ENCODE results near the gene LARGE1. TPM values are rescaled to one million over a fixed set of nuclear protein-coding genes. Genes with fewer than 3 reads are reported as not detected.

Gene LARGE1
- polyA plus RNA-seq, 6 donors from 2014 or later, result 3.6 to 9.5 (median 5.6) TPM

- Mint-ChIP-seq H3K9me3 (no peaks in the 10 kb centered on the region), H3K4me1 (peaks cover 14 to 28% (median 17%) of the 10 kb centered on the region in 3 donors), H3K27me3 (no peaks in the 10 kb centered on the region), H3K27ac (peak overlapping the region in 3 of 6 donors; percentile 29 to 77 (median 42)), H3K36me3 (peaks cover 0 to 5% of the 10 kb centered on the region in 2 donors), H3K4me3 (no peak overlapping the region)
- DNase-seq, result no peak
- ATAC-seq (ENCODE audit: low read depth in 2 of 2), result no peak
These were observed 472.5 kb downstream of the LARGE1 start for GRCh38 chr22:33447733-33448132.

DNA sequence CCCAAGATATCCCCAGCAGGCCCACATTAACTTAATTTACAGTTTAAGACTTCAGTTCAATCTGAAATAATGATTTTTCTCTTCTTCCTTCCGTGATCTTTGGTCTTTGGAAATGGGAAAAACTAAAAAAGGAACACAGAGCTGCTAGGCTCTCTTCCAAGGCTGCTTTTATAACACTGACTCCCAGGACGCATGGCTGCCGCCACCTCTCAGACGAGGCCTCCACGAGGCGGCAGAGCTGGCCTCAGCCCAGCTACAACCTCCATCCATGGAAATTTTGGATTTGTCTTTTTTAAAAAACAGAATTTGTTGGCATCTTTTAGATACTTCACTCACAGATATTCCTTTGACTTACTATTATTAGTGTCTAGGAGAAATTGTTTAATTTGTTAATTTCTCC lies 476.6 kb downstream of the LARGE1 start:
- Mint-ChIP-seq H3K4me1 (peaks cover 31 to 34% (median 32%) of the 10 kb centered on the region in 3 donors), H3K27me3 (peaks cover 0 to 4% (median 0%) of the 10 kb centered on the region in 3 donors), H3K4me3 (no peak overlapping the region), H3K9me3 (peaks cover 0 to 2% (median 0%) of the 10 kb centered on the region in 7 donors), H3K27ac (peak overlapping the region in 2 of 6 donors; percentile 78 to 86), H3K36me3 (peaks cover 0 to 9% of the 10 kb centered on the region in 2 donors)
- no peak for DNase-seq
- no peak for ATAC-seq (ENCODE audit: low read depth in 2 of 2)

GRCh38 chr22:33440756-33441155 lies 479.5 kb downstream of the LARGE1 start:
- Mint-ChIP-seq H3K4me1 (peaks cover 24 to 31% (median 27%) of the 10 kb centered on the region in 3 donors), H3K27ac (no peak overlapping the region)
- no peak for ATAC-seq (ENCODE audit: low read depth in 2 of 2)

GRCh38 chr22:33438273-33438672 lies 482.0 kb downstream of the LARGE1 start:
- ATAC-seq (ENCODE audit: low read depth in 2 of 2), result no peak
- Mint-ChIP-seq H3K4me3 (no peak overlapping the region), H3K9me3 (peaks cover 0 to 2% (median 0%) of the 10 kb centered on the region in 7 donors), H3K27me3 (peaks cover 0 to 4% (median 0%) of the 10 kb centered on the region in 3 donors), H3K27ac (peak overlapping the region in 4 of 6 donors; percentile 5 to 86 (median 53)), H3K4me1 (peaks cover 20 to 27% (median 22%) of the 10 kb centered on the region in 3 donors), H3K36me3 (peaks cover 9% of the 10 kb centered on the region in 2 donors)
- no peak for DNase-seq

More at GRCh38 chr22:33440756-33441155, 479.5 kb downstream of the LARGE1 start:
- peaks cover 4 to 9% of the 10 kb centered on the region in 2 donors for H3K36me3 Mint-ChIP-seq
- H3K4me3 Mint-ChIP-seq, result no peak overlapping the region
- peaks cover 0 to 2% (median 0%) of the 10 kb centered on the region in 7 donors for H3K9me3 Mint-ChIP-seq
- H3K27me3 Mint-ChIP-seq, result peaks cover 0 to 4% (median 0%) of the 10 kb centered on the region in 3 donors
- no peak for DNase-seq

GRCh38 chr22:33431300-33431699 lies 489.0 kb downstream of the LARGE1 start:
- Mint-ChIP-seq H3K27me3 (no peaks in the 10 kb centered on the region), H3K4me1 (peaks cover 4 to 7% (median 5%) of the 10 kb centered on the region in 3 donors), H3K4me3 (no peak overlapping the region), H3K36me3 (peaks cover 26 to 30% of the 10 kb centered on the region in 2 donors), H3K9me3 (no peaks in the 10 kb centered on the region), H3K27ac (no peak overlapping the region)
- ATAC-seq (ENCODE audit: low read depth in 2 of 2), result no peak
- DNase-seq, result no peak

DNA sequence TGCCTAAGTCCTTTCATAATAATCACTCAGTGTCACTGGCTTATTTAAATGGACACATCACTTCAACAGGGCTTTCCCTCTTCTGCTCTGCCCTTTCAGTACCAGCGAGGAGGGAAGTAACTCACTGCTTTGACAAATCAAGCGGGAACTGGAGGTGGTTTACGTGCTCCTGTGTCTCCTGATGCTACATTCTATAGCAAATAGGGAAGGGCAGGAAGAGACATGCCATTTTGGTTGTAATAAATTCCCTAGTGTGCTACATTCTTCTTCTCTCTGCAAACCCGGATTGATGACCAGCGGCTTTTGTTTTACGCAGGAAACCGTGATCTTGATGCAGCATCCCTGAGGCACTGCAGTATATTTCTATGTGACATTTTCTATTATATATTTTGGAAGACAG lies 491.0 kb downstream of the LARGE1 start:
- H3K36me3 Mint-ChIP-seq, result peaks cover 26 to 30% of the 10 kb centered on the region in 2 donors
- H3K4me3 Mint-ChIP-seq, result no peak overlapping the region
- H3K27ac Mint-ChIP-seq, result peak overlapping the region in 1 of 6 donors; percentile 9
- H3K4me1 Mint-ChIP-seq, result peaks cover 4 to 7% (median 5%) of the 10 kb centered on the region in 3 donors
- no peak for DNase-seq
- no peaks in the 10 kb centered on the region for H3K9me3 Mint-ChIP-seq
- no peaks in the 10 kb centered on the region for H3K27me3 Mint-ChIP-seq
- ATAC-seq (ENCODE audit: low read depth in 2 of 2), result no peak

DNA sequence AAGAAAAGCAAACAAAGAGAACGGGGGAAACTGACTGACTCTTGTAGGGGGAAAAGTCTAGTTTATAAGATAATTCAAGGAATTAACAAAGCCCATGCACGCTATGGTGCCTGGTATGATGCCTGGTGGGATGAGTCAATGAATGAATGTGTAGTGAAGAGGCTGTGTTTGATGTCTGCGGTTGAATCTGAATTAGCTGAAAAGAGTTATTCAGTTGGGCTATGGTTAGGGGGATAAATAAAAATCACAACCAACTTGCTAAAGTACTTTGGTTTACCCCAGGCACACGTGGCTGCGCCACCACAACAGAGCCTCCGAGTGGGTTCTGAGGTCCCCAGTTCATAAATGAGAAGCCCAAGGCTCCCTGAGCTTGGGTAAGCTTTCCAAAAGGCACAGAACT lies 492.8 kb downstream of the LARGE1 start:
- Mint-ChIP-seq H3K4me3 (no peak overlapping the region), H3K36me3 (peaks cover 26 to 30% of the 10 kb centered on the region in 2 donors), H3K9me3 (peaks cover 0 to 2% (median 0%) of the 10 kb centered on the region in 7 donors), H3K27ac (peak overlapping the region in 1 of 6 donors; percentile 6), H3K27me3 (no peaks in the 10 kb centered on the region), H3K4me1 (peaks cover 3 to 7% (median 5%) of the 10 kb centered on the region in 3 donors)
- DNase-seq (no peak), ATAC-seq (ENCODE audit: low read depth in 2 of 2) (no peak)

DNA sequence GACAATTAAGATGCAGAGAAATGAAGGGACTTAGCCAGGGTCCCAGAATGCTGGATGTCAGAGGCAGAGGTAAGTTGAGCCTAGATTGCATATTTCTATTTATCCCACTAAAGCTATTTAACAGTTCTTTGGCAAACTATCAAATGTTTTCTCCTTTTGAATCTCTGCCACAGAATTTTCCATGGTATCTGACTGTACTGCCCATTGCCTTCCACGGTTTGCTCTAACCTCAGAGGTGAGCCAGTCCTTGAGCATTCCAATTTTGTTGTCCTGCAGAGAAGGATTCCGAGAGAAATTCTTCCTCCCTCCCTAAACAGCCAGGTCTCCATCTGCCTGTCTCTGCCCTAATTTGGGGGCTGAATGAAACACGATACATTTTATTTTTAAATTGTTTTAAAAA lies 493.8 kb downstream of the LARGE1 start:
- H3K27me3 Mint-ChIP-seq, result no peaks in the 10 kb centered on the region
- DNase-seq, result no peak
- peaks cover 33 to 40% of the 10 kb centered on the region in 2 donors for H3K36me3 Mint-ChIP-seq
- peaks cover 0 to 5% (median 0%) of the 10 kb centered on the region in 7 donors for H3K9me3 Mint-ChIP-seq
- peak overlapping the region in 1 of 6 donors; percentile 67 for H3K27ac Mint-ChIP-seq
- H3K4me1 Mint-ChIP-seq, result peaks cover 5 to 7% (median 5%) of the 10 kb centered on the region in 3 donors
- no peak overlapping the region for H3K4me3 Mint-ChIP-seq
- ATAC-seq (ENCODE audit: low read depth in 2 of 2), result no peak

DNA sequence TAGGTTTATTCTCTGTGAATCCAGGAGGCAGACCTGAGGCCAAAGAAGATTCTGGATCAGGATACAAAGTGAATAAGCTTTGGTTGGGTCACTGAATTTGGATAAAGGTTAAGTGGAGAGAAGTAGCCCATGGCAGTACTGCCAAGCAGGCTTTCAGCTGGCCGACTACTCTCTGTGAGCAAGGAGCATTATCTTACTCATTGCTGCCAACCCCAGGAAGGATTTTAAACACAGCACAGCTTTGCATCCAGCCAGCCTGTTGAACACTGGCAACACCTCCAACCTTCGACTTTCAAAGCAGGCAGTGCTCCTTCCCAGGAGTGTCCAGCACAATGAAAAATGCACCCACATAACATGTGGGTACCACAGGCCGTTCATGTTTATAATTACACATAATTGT lies 498.4 kb downstream of the LARGE1 start:
- H3K9me3 Mint-ChIP-seq, result peaks cover 3 to 12% (median 6%) of the 10 kb centered on the region in 7 donors
- no peaks in the 10 kb centered on the region for H3K27me3 Mint-ChIP-seq
- DNase-seq, result no peak
- no peak overlapping the region for H3K27ac Mint-ChIP-seq
- H3K36me3 Mint-ChIP-seq, result peaks cover 40 to 41% of the 10 kb centered on the region in 2 donors
- H3K4me3 Mint-ChIP-seq, result no peak overlapping the region
- ATAC-seq (ENCODE audit: low read depth in 2 of 2), result no peak
- H3K4me1 Mint-ChIP-seq, result peaks cover 12 to 21% (median 13%) of the 10 kb centered on the region in 3 donors

DNA sequence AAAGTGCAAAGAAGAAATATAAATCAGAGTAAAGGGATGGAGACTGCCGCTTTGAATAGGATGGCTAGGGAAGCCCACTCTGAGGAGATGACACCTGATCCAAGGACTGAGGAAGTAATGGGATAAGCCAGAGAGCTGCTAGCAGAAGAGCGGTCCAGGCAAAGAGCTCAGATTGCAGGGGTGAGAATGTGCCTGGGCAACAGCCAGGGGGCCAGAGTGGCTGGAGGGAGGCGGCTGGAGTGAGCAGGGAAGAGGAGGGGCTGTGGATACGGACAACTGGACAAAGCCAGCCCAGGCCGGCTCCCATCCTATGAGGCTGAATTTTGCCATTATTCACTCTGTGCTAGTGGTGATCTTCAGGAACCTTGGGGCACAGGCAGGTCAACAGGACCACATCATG lies 501.8 kb downstream of the LARGE1 start:
- Mint-ChIP-seq H3K4me3 (no peak overlapping the region), H3K27ac (peak overlapping the region in 1 of 6 donors; percentile 27), H3K4me1 (peaks cover 9 to 25% (median 20%) of the 10 kb centered on the region in 3 donors), H3K9me3 (peaks cover 3 to 17% (median 8%) of the 10 kb centered on the region in 7 donors), H3K27me3 (no peaks in the 10 kb centered on the region), H3K36me3 (peaks cover 54 to 65% of the 10 kb centered on the region in 2 donors)
- DNase-seq (no peak), ATAC-seq (ENCODE audit: low read depth in 2 of 2) (no peak)

- H3K4me1 Mint-ChIP-seq, result peaks cover 9 to 22% (median 20%) of the 10 kb centered on the region in 3 donors
- H3K36me3 Mint-ChIP-seq, result peaks cover 40 to 44% of the 10 kb centered on the region in 2 donors
- H3K4me3 Mint-ChIP-seq, result no peak overlapping the region
- DNase-seq (no peak), ATAC-seq (ENCODE audit: low read depth in 2 of 2) (no peak)
- H3K27me3 Mint-ChIP-seq, result no peaks in the 10 kb centered on the region
- peaks cover 3 to 13% (median 8%) of the 10 kb centered on the region in 7 donors for H3K9me3 Mint-ChIP-seq
- H3K27ac Mint-ChIP-seq, result peak overlapping the region in 2 of 6 donors; percentile 5 to 57
These were observed 504.9 kb downstream of the LARGE1 start for GRCh38 chr22:33415401-33415800.

DNA sequence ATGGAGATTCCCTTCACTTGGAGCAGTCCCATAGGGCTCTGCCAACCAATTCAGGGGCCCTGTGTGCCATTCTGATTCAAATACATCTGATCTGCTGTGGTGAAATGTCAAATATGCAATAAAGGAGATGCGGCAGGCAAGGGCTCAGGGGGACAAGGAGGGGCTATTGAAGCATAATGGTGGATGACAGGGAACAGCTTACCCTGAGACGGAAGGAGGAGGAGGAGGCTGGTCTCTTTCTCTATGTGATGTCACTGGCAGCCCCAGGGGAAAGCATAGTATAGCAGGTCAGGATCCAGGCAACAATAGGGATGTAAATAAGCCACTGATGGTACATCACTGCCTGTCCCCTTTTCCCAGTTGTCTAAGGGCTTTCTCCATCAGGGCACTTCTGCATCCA lies 511.2 kb downstream of the LARGE1 start:
- H3K36me3 Mint-ChIP-seq, result peaks cover 0 to 9% of the 10 kb centered on the region in 2 donors
- DNase-seq (no peak), ATAC-seq (ENCODE audit: low read depth in 2 of 2) (no peak)
- H3K4me3 Mint-ChIP-seq, result no peak overlapping the region
- no peak overlapping the region for H3K27ac Mint-ChIP-seq
- no peaks in the 10 kb centered on the region for H3K27me3 Mint-ChIP-seq
- H3K4me1 Mint-ChIP-seq, result peaks cover 0 to 4% (median 0%) of the 10 kb centered on the region in 3 donors
- peaks cover 0 to 2% (median 0%) of the 10 kb centered on the region in 7 donors for H3K9me3 Mint-ChIP-seq

GRCh38 chr22:33405194-33405593 lies 515.1 kb downstream of the LARGE1 start:
- Mint-ChIP-seq H3K9me3 (no peaks in the 10 kb centered on the region), H3K36me3 (peaks cover 0 to 19% of the 10 kb centered on the region in 2 donors), H3K4me1 (peaks cover 0 to 7% (median 5%) of the 10 kb centered on the region in 3 donors), H3K4me3 (no peak overlapping the region), H3K27ac (peak overlapping the region in 1 of 6 donors; percentile 9), H3K27me3 (no peaks in the 10 kb centered on the region)
- ATAC-seq (ENCODE audit: low read depth in 2 of 2), result no peak
- no peak for DNase-seq

- Mint-ChIP-seq H3K4me1 (peaks cover 2 to 9% (median 7%) of the 10 kb centered on the region in 3 donors), H3K9me3 (no peaks in the 10 kb centered on the region), H3K4me3 (no peak overlapping the region), H3K36me3 (peaks cover 0 to 23% of the 10 kb centered on the region in 2 donors), H3K27me3 (no peaks in the 10 kb centered on the region), H3K27ac (peak overlapping the region in 1 of 6 donors; percentile 9)
- no peak for DNase-seq
- ATAC-seq (ENCODE audit: low read depth in 2 of 2), result no peak
These were observed 515.6 kb downstream of the LARGE1 start for GRCh38 chr22:33404723-33405122.
